Peyer's patch (tissue), 4 donors: Measurements from ENCODE around the gene LTBR.

ENCODE experiments used
- CTCF ChIP-seq, 6 experiments: fragments of 450-650 bp in 4 of 6; fragments of 200-600 bp in 2 of 6; sonication (generic) in 1 of 6; IDR thresholded peaks; one replicate each; pipeline ENCODE4 v1.5.1; 2017 to 2019; ENCODE audit warnings: antibody characterized with exemption in 6 of 6, mild to moderate bottlenecking in 3 of 6, moderate library complexity in 1 of 6
- POLR2A ChIP-seq, 2 donors: fragments of 450-650 bp; IDR thresholded peaks; one replicate each; pipeline ENCODE4 v1.5.1; 2017; ENCODE audit warnings: antibody characterized with exemption in 2 of 2, mild to moderate bottlenecking in 2 of 2, moderate library complexity in 2 of 2

GRCh38 chr12:6360578-6361490, 23.1 kb upstream of the LTBR start:
- TF ChIP-seq CTCF (IDR thresholded peaks at IDR 0.05) = no peak
- no peak for TF ChIP-seq POLR2A (IDR thresholded peaks at IDR 0.05)
